Measurements from ENCODE around the gene DPYSL5. TPM values are rescaled to one million over a fixed set of nuclear protein-coding genes. Genes with fewer than 3 reads are reported as not detected.

Gene DPYSL5
- total and polyA plus RNA-seq, 2 of the 13 experiments (the other 11 are each of a cell fraction or from before 2014, with no cell fraction given) = 0.15 TPM; not detected in 1

DNA sequence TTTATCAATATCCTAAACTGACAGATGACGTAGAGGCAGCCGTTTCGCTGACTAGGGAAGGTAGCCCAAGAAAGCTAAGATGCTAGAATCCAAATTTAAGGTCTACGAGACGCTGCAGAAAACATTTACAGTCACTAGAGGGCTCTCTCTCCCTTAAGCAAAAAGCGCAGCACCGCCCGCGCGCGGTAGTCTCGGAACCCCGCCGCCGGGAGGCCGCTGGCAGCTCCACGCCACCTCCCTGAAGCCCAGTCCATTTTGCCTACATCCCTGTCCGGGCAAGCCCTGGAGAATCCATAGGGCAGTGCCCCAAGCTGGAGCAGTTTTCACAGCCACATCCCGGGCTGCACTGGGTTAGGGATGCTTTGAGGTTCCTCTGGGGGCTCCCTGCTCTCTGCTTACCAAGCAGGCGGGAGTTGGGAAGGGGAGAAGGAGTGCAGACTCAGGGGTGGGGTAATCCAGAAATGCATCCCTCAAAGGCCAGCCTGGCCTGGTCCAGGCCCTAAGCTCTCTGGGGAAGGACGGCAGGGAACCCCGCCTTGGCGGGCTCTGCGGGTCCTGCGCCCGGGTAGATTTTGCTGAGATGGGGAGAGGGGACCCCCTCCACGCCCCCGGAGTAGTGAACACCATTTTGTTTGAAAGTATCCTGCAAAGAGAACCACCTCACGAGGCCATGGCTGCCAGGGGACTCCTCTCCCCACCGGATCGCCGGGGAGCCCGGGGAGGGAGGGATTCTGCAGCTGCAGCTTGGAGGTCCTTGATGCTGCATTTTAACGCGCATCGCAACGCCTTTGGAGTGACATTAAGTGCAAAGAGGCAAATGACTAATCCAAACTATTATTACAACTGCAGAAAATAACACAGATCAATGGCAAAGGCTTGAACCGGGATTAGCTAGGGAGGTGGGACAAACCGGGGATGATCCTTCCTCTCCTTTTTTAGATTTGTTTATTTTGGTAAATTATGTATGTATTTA lies 1.3 kb upstream of the DPYSL5 start (continued):
- TF ChIP-seq, protein P1, sequence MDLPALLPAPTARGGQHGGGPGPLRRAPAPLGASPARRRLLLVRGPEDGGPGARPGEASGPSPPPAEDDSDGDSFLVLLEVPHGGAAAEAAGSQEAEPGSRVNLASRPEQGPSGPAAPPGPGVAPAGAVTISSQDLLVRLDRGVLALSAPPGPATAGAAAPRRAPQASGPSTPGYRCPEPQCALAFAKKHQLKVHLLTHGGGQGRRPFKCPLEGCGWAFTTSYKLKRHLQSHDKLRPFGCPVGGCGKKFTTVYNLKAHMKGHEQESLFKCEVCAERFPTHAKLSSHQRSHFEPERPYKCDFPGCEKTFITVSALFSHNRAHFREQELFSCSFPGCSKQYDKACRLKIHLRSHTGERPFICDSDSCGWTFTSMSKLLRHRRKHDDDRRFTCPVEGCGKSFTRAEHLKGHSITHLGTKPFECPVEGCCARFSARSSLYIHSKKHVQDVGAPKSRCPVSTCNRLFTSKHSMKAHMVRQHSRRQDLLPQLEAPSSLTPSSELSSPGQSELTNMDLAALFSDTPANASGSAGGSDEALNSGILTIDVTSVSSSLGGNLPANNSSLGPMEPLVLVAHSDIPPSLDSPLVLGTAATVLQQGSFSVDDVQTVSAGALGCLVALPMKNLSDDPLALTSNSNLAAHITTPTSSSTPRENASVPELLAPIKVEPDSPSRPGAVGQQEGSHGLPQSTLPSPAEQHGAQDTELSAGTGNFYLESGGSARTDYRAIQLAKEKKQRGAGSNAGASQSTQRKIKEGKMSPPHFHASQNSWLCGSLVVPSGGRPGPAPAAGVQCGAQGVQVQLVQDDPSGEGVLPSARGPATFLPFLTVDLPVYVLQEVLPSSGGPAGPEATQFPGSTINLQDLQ (CRISPR knock-in tag; IDR thresholded peaks at IDR 0.05) = no peak
- TF ChIP-seq MTA1 (CRISPR knock-in tag; IDR thresholded peaks at IDR 0.05; ENCODE audit: borderline replicate concordance) (no peak), MIXL1 (CRISPR knock-in tag; IDR thresholded peaks at IDR 0.05) (no peak), EZH2 (conservative IDR thresholded peaks at IDR 0.05; ENCODE audit: low read depth, low read length) (peak; percentile 98), KAT8 (CRISPR knock-in tag; IDR thresholded peaks at IDR 0.05) (0 out of 2 replicates have a peak, but pooled peaks have one; percentile 24), YY1 (IDR thresholded peaks at IDR 0.05; ENCODE audit: insufficient read depth, insufficient replicate concordance, low read depth, low read length) (peak; percentile 33), CBFB (CRISPR knock-in tag; IDR thresholded peaks at IDR 0.05) (0 out of 2 replicates have a peak, but pooled peaks have one; percentile 31), AGO1 (IDR thresholded peaks at IDR 0.05; ENCODE audit: low read depth, low read length, poor library complexity, severe bottlenecking) (peak; percentile 55), LCORL (IDR thresholded peaks at IDR 0.05) (no peak), LCORL (CRISPR knock-in tag; IDR thresholded peaks at IDR 0.05) (no peak), ZNF232 (CRISPR knock-in tag; IDR thresholded peaks at IDR 0.05; ENCODE audit: borderline replicate concordance) (peak; percentile 32; the same call in 1 of the 2 replicates), MTA3 (CRISPR knock-in tag; IDR thresholded peaks at IDR 0.05) (no peak), ZNF431 (CRISPR knock-in tag; IDR thresholded peaks at IDR 0.05; ENCODE audit: borderline replicate concordance, low read depth) (no peak), ZNF331 (CRISPR knock-in tag; IDR thresholded peaks at IDR 0.05) (0 out of 2 replicates have a peak, but pooled peaks have one; percentile 19)
- TF ChIP-seq, protein P2, sequence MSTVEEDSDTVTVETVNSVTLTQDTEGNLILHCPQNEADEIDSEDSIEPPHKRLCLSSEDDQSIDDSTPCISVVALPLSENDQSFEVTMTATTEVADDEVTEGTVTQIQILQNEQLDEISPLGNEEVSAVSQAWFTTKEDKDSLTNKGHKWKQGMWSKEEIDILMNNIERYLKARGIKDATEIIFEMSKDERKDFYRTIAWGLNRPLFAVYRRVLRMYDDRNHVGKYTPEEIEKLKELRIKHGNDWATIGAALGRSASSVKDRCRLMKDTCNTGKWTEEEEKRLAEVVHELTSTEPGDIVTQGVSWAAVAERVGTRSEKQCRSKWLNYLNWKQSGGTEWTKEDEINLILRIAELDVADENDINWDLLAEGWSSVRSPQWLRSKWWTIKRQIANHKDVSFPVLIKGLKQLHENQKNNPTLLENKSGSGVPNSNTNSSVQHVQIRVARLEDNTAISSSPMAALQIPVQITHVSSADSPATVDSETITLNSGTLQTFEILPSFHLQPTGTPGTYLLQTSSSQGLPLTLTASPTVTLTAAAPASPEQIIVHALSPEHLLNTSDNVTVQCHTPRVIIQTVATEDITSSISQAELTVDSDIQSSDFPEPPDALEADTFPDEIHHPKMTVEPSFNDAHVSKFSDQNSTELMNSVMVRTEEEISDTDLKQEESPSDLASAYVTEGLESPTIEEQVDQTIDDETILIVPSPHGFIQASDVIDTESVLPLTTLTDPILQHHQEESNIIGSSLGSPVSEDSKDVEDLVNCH (CRISPR knock-in tag; IDR thresholded peaks at IDR 0.05) = no peak
- TF ChIP-seq, protein P3, sequence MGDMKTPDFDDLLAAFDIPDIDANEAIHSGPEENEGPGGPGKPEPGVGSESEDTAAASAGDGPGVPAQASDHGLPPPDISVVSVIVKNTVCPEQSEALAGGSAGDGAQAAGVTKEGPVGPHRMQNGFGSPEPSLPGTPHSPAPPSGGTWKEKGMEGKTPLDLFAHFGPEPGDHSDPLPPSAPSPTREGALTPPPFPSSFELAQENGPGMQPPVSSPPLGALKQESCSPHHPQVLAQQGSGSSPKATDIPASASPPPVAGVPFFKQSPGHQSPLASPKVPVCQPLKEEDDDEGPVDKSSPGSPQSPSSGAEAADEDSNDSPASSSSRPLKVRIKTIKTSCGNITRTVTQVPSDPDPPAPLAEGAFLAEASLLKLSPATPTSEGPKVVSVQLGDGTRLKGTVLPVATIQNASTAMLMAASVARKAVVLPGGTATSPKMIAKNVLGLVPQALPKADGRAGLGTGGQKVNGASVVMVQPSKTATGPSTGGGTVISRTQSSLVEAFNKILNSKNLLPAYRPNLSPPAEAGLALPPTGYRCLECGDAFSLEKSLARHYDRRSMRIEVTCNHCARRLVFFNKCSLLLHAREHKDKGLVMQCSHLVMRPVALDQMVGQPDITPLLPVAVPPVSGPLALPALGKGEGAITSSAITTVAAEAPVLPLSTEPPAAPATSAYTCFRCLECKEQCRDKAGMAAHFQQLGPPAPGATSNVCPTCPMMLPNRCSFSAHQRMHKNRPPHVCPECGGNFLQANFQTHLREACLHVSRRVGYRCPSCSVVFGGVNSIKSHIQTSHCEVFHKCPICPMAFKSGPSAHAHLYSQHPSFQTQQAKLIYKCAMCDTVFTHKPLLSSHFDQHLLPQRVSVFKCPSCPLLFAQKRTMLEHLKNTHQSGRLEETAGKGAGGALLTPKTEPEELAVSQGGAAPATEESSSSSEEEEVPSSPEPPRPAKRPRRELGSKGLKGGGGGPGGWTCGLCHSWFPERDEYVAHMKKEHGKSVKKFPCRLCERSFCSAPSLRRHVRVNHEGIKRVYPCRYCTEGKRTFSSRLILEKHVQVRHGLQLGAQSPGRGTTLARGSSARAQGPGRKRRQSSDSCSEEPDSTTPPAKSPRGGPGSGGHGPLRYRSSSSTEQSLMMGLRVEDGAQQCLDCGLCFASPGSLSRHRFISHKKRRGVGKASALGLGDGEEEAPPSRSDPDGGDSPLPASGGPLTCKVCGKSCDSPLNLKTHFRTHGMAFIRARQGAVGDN (CRISPR knock-in tag; IDR thresholded peaks at IDR 0.05) = peak; percentile 44
- TF ChIP-seq, protein P4, sequence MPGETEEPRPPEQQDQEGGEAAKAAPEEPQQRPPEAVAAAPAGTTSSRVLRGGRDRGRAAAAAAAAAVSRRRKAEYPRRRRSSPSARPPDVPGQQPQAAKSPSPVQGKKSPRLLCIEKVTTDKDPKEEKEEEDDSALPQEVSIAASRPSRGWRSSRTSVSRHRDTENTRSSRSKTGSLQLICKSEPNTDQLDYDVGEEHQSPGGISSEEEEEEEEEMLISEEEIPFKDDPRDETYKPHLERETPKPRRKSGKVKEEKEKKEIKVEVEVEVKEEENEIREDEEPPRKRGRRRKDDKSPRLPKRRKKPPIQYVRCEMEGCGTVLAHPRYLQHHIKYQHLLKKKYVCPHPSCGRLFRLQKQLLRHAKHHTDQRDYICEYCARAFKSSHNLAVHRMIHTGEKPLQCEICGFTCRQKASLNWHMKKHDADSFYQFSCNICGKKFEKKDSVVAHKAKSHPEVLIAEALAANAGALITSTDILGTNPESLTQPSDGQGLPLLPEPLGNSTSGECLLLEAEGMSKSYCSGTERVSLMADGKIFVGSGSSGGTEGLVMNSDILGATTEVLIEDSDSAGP (CRISPR knock-in tag; IDR thresholded peaks at IDR 0.05; ENCODE audit: borderline replicate concordance) = peak; percentile 48; the same call in 1 of the 2 replicates

Data from HepG2 (cell line).